ENCODE data around the gene MARCHF5. TPM values are rescaled to one million over a fixed set of nuclear protein-coding genes. Genes with fewer than 3 reads are reported as not detected.

MARCHF5 gene
- polyA plus RNA-seq, 2 of the 4 experiments (the other 2 are of a cell fraction), result 24.7 to 37.3 TPM

DNA sequence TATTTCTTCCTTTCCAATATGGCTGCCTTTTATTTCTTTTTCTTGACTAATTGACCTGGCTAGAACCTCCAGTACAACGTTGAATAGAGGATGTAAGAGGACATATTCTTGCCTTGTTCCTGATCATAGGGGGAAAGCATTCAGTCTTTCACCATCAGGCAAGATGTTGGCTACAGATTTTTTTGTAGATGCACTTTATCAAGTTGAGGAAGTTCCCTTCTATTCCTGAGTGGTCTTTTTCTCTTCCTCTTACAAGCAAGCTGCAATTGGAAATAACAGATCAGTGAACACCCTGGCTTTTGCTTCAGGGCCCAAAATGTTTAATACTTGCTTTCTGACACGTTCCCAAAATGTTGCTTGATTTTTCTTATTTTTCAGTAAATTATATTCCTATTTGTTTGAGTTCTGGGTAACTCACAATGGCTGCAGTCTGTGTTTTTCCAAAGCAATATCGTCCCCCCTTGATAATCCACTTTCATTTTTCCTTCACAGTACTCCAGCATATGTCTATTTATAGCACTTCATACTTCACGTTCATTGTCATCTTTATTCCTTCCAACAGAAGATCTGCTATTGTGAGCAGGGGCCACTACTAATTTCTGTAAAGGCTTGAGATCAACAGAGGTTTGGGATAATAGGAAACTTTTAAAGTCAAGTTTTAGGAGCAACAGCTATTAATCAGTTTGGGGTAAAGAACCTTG, 11.8 kb upstream of the MARCHF5 start:
- H3K27ac ChIP-seq, result no peak overlapping the region
- no peak overlapping the region for H3K4me2 ChIP-seq
- CTCF ChIA-PET, result interaction anchor here (0.6 to 1.2 kb wide), 2 partner anchors 12 to 85 kb away, joined by 3 read pairs; partner anchors contain the start of genes CPEB3 and MARCHF5
- no peaks in the 10 kb centered on the region for H3K9me3 ChIP-seq
- POLR2A ChIA-PET, result interaction anchor here (0.5 kb wide), 1 partner anchor 12 kb away, joined by 3 read pairs; the partner anchor contains the start of genes CPEB3 and MARCHF5
- H3K4me1 ChIP-seq, result no peaks in the 10 kb centered on the region
- FAIRE-seq (no peak), ATAC-seq (no peak), DNase-seq (ENCODE audit: low read depth in 1 of 2, low spot score in 1 of 2) (no peak)
- no peak overlapping the region for H3K4me3 ChIP-seq
- TF ChIP-seq ZNF302 (CRISPR knock-in tag; IDR thresholded peaks at IDR 0.05), result no peak
- no peak for TF ChIP-seq FOSL2 (IDR thresholded peaks at IDR 0.05)
- no peak for TF ChIP-seq FOSL2 (CRISPR knock-in tag; IDR thresholded peaks at IDR 0.05)
- TF ChIP-seq, protein P1, sequence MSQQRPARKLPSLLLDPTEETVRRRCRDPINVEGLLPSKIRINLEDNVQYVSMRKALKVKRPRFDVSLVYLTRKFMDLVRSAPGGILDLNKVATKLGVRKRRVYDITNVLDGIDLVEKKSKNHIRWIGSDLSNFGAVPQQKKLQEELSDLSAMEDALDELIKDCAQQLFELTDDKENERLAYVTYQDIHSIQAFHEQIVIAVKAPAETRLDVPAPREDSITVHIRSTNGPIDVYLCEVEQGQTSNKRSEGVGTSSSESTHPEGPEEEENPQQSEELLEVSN (IDR thresholded peaks at IDR 0.05; ENCODE audit: borderline replicate concordance, low read depth), result no peak
- WGBS (ENCODE audit: missing lambda C conversion rate), result 63% methylated on average over 4 of the region's 4 CpGs

DNA sequence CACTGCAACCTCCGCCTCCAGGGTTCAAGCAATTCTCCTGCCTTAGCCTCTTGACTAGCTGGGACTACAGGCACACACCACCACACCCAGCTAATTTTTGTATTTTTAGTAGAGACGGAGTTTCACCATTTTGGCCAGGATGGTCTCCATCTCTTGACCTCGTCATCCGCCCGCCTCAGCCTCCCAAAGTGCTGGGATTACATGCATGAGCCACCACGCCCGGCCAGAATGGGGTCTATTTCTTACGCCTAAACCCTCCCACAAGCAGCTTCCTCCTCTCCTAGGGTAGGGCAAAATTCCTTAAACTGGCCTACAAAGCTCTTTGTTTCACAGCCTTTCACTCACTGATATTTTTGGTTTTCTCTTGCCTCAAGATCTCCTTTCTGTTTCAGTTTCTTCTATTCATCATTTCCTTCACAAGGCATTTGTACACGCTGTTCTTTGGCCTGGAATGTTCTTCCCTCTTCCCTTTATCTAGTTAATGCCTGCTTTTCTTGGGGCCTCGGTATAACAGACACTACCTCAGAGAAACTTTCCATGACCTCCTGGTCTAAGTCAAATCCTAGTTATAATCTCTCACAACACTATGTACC, 6.8 kb upstream of the MARCHF5 start:
- Histone ChIP-seq H3K9me3 (no peaks in the 10 kb centered on the region), H3K4me3 (no peak overlapping the region), H3K27ac (no peak overlapping the region), H3K4me2 (no peak overlapping the region), H3K4me1 (no peaks in the 10 kb centered on the region)
- CTCF ChIA-PET, result interaction anchor here (1.4 kb wide), 1 partner anchor 45 kb away, joined by 4 read pairs; no protein-coding TSS in a partner anchor
- ATAC-seq (no peak), FAIRE-seq (no peak), DNase-seq (ENCODE audit: low read depth in 1 of 2, low spot score in 1 of 2) (no peak)
- TF ChIP-seq CHD4 (IDR thresholded peaks at IDR 0.05; ENCODE audit: borderline replicate concordance), result no peak
- no peak for TF ChIP-seq TP53 (CRISPR knock-in tag; IDR thresholded peaks at IDR 0.05)
- TF ChIP-seq KDM5A (IDR thresholded peaks at IDR 0.05), result no peak
- no peak for TF ChIP-seq HOXB5 (CRISPR knock-in tag; IDR thresholded peaks at IDR 0.05)
- no peak for TF ChIP-seq SREBF2 (IDR thresholded peaks at IDR 0.05)
- no peak for TF ChIP-seq RARB (CRISPR knock-in tag; IDR thresholded peaks at IDR 0.05)
- TF ChIP-seq EHMT2 (IDR thresholded peaks at IDR 0.05; ENCODE audit: low read depth), result no peak
- TF ChIP-seq PBX3 (IDR thresholded peaks at IDR 0.05), result no peak
- no peak for TF ChIP-seq EP300 (IDR thresholded peaks at IDR 0.05)
- TF ChIP-seq FOXS1 (CRISPR knock-in tag; IDR thresholded peaks at IDR 0.05), result no peak
- no peak for TF ChIP-seq BCL3 (IDR thresholded peaks at IDR 0.05)
- no peak for TF ChIP-seq BHLHE40 (IDR thresholded peaks at IDR 0.05; ENCODE audit: low read depth, low read length)
- TF ChIP-seq HOXB13 (CRISPR knock-in tag; IDR thresholded peaks at IDR 0.05; ENCODE audit: low read depth), result no peak
- TF ChIP-seq PHF8 (IDR thresholded peaks at IDR 0.05; ENCODE audit: borderline replicate concordance, low read depth), result no peak
- TF ChIP-seq ZC3H11A (IDR thresholded peaks at IDR 0.05), result no peak
- no peak for TF ChIP-seq CHD2 (IDR thresholded peaks at IDR 0.05; ENCODE audit: low read length, partially characterized antibody)
- no peak for TF ChIP-seq FOSB (CRISPR knock-in tag; IDR thresholded peaks at IDR 0.05)
- POLR2A ChIA-PET, result no interaction called here
- WGBS (ENCODE audit: missing lambda C conversion rate), result 91% methylated on average over 10 of the region's 10 CpGs
